ENCODE measurements around the gene MED16. TPM values are rescaled to one million over a fixed set of nuclear protein-coding genes. Genes with fewer than 3 reads are reported as not detected.

Gene MED16
- total and polyA plus RNA-seq, 10 donors = 37.0 to 82.1 (median 52.7) TPM

- DNase-seq = peak; percentile 91
- WGBS, 5 donors = 6 to 9% (median 7%) methylated on average over 6 to 64 of the region's 64 CpGs
- Histone ChIP-seq H3K4me3 (peak overlapping the region; percentile 22 to 71 (median 38)), H3K36me3 (peaks cover 0 to 65% (median 0%) of the 10 kb centered on the region in 6 donors), H3K9me3 (peaks cover 0 to 5% (median 0%) of the 10 kb centered on the region in 8 donors), H3K27me3 (replicated peaks in 1 of 7) (no peaks in the 10 kb centered on the region), H3K27ac (peak overlapping the region; percentile 16 to 86 (median 77)), H3K4me1 (peaks cover 11 to 88% (median 40%) of the 10 kb centered on the region in 6 donors)
- TF ChIP-seq POLR2AphosphoS5 (IDR thresholded peaks at IDR 0.05) = peak; percentile 76 to 84 (median 82)
- TF ChIP-seq POLR2A (IDR thresholded peaks at IDR 0.05) = no peak
- TF ChIP-seq CTCF (IDR thresholded peaks at IDR 0.05 in 8 of 11, conservative IDR thresholded peaks at IDR 0.05 in 3 of 11) = peak in 1 of 11 experiments; percentile 14
- intact Hi-C loops (cut with DNase I; ENCODE audit: low total_unique reads) = no loop called here
These were observed 47.8 kb upstream of the MED16 start for GRCh38 chr19:940591-941291.

GRCh38 chr19:939922-940321 is 46.9 kb upstream of the MED16 start:
- H3K4me1 ChIP-seq = peaks cover 17 to 89% (median 44%) of the 10 kb centered on the region in 6 donors
- DNase-seq = no peak
- no peak for TF ChIP-seq POLR2AphosphoS5 (IDR thresholded peaks at IDR 0.05)
- no peak for TF ChIP-seq POLR2A (IDR thresholded peaks at IDR 0.05)
- TF ChIP-seq CTCF (IDR thresholded peaks at IDR 0.05 in 8 of 11, conservative IDR thresholded peaks at IDR 0.05 in 3 of 11) = no peak
- H3K9me3 ChIP-seq = peaks cover 0 to 5% (median 0%) of the 10 kb centered on the region in 8 donors
- H3K36me3 ChIP-seq = peaks cover 0 to 61% (median 0%) of the 10 kb centered on the region in 6 donors
- peak overlapping the region in 5 of 8 donors; percentile 76 to 86 (median 80) for H3K27ac ChIP-seq
- WGBS, 5 donors = 94 to 99% (median 96%) methylated on average over 7 of the region's 7 CpGs
- intact Hi-C loops (cut with DNase I; ENCODE audit: low total_unique reads) = no loop called here
- H3K4me3 ChIP-seq = peak overlapping the region in 1 of 8 donors; percentile 71
- H3K27me3 ChIP-seq (replicated peaks in 1 of 7) = no peaks in the 10 kb centered on the region

- TF ChIP-seq POLR2AphosphoS5 (IDR thresholded peaks at IDR 0.05) = no peak
- TF ChIP-seq POLR2A (IDR thresholded peaks at IDR 0.05) = no peak
- no peak for TF ChIP-seq CTCF (IDR thresholded peaks at IDR 0.05 in 8 of 11, conservative IDR thresholded peaks at IDR 0.05 in 3 of 11)
- intact Hi-C loops (cut with DNase I; ENCODE audit: low total_unique reads) = no loop called here
- peaks cover 0 to 5% (median 0%) of the 10 kb centered on the region in 8 donors for H3K9me3 ChIP-seq
- peaks cover 22 to 90% (median 46%) of the 10 kb centered on the region in 6 donors for H3K4me1 ChIP-seq
- no peak overlapping the region for H3K27ac ChIP-seq
- 90 to 94% (median 91%) methylated on average over 22 of the region's 22 CpGs for WGBS, 5 donors
- no peak overlapping the region for H3K4me3 ChIP-seq
- H3K27me3 ChIP-seq (replicated peaks in 1 of 7) = no peaks in the 10 kb centered on the region
- H3K36me3 ChIP-seq = peaks cover 0 to 61% (median 0%) of the 10 kb centered on the region in 6 donors
- DNase-seq = no peak
These were observed 46.5 kb upstream of the MED16 start for GRCh38 chr19:939439-939838.

GRCh38 chr19:938233-938923 is 45.4 kb upstream of the MED16 start:
- intact Hi-C loops (cut with DNase I; ENCODE audit: low total_unique reads) = no loop called here
- DNase-seq = no peak
- Histone ChIP-seq H3K4me3 (no peak overlapping the region), H3K27me3 (replicated peaks in 1 of 7) (no peaks in the 10 kb centered on the region), H3K9me3 (peaks cover 0 to 1% (median 0%) of the 10 kb centered on the region in 8 donors), H3K27ac (no peak overlapping the region), H3K4me1 (peaks cover 31 to 95% (median 56%) of the 10 kb centered on the region in 6 donors), H3K36me3 (peaks cover 0 to 63% (median 0%) of the 10 kb centered on the region in 6 donors)
- TF ChIP-seq POLR2A (IDR thresholded peaks at IDR 0.05) (no peak), POLR2AphosphoS5 (IDR thresholded peaks at IDR 0.05) (no peak), CTCF (IDR thresholded peaks at IDR 0.05 in 8 of 11, conservative IDR thresholded peaks at IDR 0.05 in 3 of 11) (no peak)
- 78 to 87% (median 86%) methylated on average over 17 to 23 of the region's 23 CpGs for WGBS, 5 donors
